HL-60/S4 treated with phorbol 12-myristate 13-acetate at 8.2 ng/mL for 4 days and 3 days (cell line): ENCODE data around the gene C9.
"Not testable (repeated sequence)": the region's sequence is repeated elsewhere in the genome, so short reads cannot be mapped to it uniquely, and the experiment has no call there.

Experiments
- in situ Hi-C: fragments of 300-500 bp; cut with MboI; formaldehyde crosslinking; loops from 2 replicates; pipeline ENCODE4 v1.15.0; 2022; ENCODE audit warnings: low sequenced_read_pairs

Gene C9

DNA sequence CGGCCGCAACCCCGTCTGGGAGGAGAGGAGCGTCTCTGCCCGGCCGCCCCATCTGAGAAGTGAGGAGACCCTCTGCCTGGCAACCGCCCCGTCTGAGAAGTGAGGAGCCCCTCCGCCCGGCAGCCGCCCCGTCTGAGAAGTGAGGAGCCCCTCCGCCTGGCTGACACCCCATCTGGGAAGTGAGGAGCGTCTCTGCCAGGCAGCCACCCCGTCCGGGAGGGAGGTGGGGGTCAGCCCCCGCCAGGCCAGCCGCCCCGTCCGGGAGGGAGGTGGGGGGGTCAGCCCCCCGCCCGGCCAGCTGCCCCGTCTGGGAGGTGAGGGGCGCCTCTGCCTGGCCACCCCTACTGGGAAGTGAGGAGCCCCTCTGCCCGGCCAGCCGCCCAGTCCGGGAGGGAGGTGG, 30.0 kb downstream of the C9 start:
- in situ Hi-C loops = not testable (repeated sequence)

DNA sequence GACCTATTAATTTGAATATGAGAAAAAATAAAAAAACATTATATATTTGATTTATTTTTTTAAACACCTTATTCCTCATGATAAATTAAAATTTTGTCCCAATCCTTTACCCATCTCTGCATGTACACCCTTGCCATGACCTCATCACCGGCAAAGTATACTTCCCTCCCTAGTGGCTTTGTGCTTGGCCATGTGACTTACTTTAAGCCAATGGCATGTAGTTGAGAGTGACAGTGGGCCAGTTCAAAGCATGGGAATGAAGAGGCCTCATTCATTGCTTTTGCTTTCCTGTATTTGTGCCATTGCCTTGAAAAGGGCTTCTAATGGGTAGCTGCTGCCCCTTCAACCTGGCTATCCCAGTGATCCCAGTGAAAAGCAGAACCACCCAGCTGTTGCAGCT, 31.2 kb downstream of the C9 start:
- in situ Hi-C loops = no loop called here

DNA sequence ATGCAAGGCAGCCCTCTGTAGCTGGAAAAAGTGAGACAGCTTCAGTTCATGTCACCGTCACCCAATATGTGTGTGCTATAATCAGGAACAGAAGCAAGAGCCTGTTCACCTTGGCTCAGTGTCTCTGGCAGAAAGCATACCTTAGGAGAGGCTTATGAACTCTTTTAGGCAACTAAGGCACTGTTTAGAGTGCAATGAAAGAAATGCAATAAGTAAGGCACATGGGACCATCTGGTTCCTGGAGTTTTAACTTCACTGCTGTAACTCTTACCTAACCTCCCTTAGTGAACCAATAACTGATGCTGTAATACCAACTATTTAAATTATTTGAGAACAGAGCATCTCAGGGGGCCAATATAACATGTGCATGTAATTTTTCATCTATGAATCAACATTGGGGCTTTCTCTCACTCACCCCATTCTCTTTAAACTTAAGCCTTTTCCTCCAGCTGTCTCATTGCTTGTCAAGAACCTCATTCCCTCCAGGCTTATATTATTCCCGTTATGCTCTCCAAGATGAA, 32.4 kb downstream of the C9 start:
- in situ Hi-C loops = no loop called here

DNA sequence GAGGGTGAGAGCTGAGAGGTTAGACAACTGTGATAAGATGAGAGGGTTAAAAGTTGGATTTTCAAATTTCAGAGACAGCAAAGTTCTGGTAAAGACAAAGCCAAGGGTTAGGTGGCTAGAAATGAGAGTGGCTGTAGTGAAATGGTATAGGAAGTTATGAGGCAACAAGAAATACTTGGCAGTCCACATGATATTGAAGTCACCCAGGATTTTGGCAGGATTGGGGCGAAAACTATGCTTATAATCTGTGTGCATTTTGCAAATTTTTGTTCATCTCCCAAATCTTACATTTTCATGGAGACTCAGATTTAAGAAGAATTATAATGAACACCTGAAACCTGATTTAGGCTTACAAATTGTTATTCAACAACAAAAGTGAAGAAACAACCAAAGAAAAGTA, 35.6 kb downstream of the C9 start:
- in situ Hi-C loops = no loop called here

DNA sequence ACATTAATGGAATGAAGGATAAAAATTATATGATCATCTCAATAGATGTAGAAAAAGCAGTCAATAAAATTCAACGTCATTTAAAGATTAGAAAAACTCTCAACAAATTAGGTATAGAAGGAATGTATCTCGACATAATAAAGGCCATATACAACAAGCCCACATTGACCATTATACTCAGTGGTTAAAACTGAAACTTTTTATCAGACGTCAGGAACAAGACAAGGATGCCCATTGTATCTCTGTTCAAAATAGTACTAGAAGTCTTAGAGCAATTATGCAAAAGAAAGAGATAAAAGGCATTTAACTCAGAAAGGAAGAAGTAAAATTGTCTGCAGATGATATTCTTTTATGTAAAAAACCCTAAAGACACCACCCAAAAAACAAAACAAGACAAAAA, 40.8 kb downstream of the C9 start:
- in situ Hi-C loops = no loop called here

DNA sequence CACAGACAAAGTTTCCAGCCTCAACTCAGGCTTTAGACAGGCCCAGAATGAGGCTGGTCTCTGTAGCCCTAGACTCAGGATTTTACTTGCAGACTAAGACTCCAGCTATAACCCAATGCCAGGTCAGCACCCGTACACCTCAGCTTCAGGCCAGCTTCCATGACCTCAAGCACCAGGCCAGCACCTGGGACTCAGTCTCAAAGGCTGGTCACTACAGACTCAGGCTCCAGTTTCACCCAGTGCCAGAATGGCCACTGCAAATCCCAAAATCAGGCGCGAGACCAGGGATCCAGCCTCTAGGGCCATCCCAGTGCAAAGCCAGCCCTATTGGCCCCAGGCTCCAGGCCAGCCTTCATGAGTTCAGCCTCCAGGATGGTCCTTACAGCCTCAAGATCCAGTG, 44.9 kb downstream of the C9 start:
- in situ Hi-C loops = no loop called here

DNA sequence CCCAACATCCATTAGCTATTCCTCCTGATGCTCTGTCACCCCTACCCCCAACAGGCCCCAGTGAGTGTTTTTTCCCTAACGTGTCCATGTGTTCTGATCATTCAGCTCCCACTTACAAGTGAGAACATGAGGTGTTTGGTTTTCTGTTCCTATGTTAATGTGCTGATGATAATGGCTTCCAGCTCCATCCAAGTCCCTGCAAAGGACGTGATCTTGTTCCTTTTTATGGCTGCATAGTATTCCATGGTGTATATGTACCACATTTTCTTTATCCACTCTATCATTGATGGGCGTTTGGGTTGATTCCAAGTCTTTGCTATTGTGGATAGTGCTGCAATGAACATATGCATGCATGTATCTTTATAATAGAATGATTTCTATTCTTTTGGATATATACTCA, 47.8 kb downstream of the C9 start:
- in situ Hi-C loops = not testable (repeated sequence)

DNA sequence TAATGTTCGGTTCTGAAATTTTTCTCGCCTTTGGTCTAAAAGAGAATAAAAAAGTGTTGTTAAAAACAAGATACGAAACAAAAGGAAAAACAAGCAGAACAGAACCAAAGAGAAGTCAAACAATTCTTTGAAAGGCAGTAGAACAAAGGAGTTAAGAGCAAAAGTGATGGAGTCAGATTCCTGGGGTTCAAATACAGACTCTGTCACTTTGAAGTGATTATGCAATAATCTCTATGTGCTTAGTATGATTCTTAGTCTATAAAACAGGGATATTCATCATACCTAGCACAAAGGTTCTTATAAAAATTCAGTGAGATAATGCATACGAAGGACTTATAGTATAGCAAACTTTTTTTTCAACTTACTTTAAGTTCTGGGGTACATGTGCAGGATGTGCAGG, 48.3 kb downstream of the C9 start:
- in situ Hi-C loops = no loop called here

DNA sequence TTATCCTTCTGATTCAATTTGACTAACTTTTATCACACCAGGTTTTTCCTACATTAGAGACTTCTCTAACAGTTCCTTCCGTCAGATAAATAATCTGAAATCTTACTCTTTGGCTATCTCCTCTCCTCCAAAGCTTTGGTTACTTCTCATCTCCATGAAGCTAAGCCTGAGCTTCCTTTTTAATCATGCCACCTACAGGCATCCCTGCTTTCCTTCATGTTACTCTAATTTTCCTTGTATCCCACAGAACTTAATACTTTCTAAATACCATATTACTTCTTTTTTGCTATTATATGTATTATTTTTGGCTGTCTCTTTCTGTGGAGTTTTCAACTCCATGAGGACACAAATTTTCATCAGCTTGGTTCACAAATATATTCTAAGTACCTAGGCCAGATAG, 49.7 kb downstream of the C9 start:
- in situ Hi-C loops = no loop called here

DNA sequence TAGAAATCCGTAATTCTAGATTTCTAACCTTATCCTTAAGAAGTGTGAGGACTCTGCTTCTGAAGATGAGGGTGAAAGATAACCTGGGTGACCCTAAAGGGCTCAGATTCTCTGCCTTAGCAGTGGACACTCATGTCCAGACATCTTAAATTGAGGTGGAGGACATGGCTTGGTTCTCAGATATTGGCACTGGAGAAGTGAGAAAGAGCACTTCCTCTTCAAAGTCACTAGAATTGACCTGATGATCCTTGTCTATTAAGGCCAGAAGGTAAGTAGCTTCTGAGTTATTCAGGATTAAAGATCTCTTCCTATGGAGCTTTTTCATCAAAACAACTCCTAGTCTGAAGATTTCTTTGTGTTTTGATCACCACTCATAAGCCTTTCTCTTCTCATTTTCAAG, 54.8 kb downstream of the C9 start:
- in situ Hi-C loops = no loop called here

DNA sequence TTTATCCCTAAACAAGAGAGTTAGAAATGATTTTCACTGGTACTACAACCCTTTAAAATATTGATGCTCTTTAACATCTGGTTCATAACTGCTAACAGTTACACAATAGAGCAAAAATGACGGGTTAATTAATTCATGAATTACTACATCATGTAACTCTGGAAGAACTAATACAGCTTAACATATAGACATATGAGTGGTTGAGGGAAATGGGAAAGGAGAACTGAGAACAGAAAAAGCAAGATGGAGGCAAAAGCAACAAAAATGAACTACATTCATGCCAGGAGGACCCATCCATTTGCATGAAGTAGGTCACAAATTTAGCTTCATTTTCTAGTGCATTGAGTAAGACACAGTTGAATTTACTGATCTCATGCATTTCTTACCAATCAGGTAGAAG, 61.8 kb downstream of the C9 start:
- in situ Hi-C loops = no loop called here

DNA sequence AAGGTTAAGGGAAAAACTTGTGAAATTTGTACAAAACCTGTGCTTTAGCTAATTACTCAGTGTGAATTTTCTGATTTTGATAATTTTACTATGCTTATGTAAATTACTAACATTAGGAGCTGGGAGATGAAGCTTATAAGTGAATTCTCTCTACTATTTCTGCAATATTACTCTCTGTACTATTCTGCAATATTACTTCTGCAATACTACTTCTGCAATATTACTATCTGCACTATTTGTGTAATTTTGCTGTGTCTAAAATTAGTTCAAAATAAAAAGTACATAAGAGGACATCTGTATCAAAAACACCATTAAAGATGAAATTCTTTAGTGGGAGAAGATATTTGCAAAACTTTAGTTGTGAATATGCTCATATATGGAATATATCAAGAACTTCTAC, 62.9 kb downstream of the C9 start:
- in situ Hi-C loops = no loop called here

DNA sequence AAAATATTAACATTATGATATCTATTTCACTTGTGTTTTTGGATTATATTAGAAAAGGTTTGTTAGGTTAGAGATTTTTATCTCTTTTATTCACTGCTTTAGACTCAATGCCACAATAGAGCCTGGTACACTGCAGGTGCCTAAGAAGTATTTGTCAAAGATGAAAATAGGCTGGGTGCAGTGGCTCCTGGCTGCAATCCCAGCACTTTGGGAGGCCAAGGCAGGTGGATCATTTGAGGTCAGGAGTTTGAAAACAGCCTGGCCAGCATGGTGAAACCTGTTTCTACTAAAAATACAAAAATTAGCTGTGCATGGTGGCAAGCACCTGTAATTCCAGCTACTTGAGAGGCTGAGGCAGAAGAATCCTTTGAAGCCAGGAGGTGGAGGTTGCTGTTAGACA, 64.3 kb downstream of the C9 start:
- in situ Hi-C loops = no loop called here

DNA sequence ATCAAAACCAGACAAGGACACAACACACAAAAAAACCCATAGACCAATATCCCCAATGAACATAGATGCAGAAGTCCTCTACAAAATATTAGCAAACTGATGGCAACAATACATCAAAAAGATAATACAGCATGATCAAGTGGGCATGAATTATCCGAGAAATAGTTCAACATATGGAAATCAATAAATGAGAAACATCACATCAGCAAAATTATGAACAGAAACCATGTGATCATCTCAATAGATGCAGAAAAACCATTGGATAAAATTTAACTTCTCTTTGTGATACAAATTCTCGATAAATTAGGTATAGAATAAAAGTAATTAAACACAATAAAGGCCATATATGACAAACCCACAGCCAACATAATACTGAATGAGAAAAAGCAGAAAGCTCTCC, 69.6 kb downstream of the C9 start:
- in situ Hi-C loops = no loop called here

DNA sequence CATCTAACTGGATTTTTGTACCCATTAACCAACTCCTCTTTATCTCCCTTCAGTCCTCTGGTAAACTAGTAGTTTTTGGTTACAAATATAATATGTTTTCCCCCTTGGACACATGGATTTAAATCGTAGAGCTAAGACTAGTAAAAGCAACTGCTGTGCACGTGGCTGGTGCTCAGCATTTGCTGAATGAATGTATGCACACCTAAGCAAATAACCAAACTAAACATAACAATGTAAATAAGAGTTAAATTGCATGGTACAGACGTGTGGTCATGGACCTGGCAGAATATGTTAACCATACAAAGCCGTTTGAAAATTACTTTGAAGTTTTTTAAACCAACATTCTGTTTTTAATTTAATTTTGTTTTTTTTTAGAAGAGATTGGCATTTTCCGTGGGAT, 79.7 kb downstream of the C9 start:
- in situ Hi-C loops = loop anchor here (10.0 kb wide), 1 partner anchor 70 kb away; the partner anchor contains the start of gene FYB1

DNA sequence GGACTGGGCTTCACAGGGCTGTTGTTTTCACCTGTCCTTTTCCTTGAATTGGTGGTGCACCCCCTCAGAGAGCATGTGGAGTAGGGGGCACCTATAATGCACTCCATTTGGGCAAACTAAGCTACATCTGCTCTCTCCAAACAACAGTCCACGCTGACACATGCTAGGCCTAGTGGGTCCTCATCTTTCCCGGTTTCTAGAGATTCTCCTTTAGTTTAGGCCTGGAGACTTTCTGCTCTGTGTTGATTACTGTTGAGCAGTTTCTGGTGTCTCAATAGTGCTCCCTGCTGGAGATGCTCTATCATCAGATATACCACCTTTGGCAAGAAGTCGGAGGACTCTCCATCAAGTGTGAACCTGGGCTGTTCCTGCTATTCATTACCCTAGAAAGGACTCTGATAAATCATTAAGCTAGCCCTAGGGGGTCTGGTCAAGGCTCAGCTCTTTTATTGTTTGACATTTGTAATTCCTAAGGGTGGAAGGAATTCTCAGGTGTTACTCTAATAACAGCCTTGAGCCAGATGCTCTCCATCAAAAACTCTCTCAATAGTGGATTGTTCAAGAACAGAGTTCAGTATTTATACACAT, 81.0 kb downstream of the C9 start:
- in situ Hi-C loops = loop anchor here (10.0 kb wide), 1 partner anchor 69 kb away; the partner anchor contains the start of gene FYB1

DNA sequence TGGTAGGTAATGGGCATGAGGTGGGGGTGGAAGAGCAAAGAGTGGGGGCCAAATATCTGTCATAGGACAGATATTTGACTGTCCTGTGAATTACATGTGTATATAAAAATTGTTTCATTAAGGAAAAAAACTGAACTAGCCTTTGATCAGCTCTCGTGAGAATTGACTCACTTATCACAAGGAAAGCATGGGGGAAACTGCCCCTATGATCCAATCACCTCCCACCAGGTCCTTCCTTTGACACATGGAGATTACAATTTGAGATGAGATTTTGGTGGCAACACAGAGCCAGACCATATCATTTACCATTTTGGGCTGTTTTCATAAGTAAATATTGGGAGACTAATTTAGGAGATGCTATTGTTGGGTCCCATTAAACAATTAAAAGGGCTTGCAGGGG, 81.7 kb downstream of the C9 start:
- in situ Hi-C loops = loop anchor here (10.0 kb wide), 1 partner anchor 68 kb away; the partner anchor contains the start of gene FYB1

DNA sequence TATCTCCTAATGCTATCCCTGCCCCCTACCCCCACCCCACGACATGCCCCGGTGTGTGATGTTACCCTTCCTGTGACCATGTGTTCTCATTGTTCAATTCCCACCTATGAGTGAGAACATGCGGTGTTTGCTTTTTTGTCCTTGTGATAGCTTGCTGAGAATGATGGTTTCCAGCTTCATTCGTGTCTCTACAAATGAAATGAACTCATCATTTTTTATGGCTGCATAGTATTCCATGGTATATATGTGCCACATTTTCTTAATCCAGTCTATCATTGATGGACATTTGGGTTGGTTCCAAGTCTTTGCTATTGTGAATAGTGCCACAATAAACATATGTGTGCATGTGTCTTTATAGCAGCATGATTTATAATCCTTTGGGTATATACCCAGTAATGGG, 88.4 kb downstream of the C9 start:
- in situ Hi-C loops = not testable (repeated sequence)

DNA sequence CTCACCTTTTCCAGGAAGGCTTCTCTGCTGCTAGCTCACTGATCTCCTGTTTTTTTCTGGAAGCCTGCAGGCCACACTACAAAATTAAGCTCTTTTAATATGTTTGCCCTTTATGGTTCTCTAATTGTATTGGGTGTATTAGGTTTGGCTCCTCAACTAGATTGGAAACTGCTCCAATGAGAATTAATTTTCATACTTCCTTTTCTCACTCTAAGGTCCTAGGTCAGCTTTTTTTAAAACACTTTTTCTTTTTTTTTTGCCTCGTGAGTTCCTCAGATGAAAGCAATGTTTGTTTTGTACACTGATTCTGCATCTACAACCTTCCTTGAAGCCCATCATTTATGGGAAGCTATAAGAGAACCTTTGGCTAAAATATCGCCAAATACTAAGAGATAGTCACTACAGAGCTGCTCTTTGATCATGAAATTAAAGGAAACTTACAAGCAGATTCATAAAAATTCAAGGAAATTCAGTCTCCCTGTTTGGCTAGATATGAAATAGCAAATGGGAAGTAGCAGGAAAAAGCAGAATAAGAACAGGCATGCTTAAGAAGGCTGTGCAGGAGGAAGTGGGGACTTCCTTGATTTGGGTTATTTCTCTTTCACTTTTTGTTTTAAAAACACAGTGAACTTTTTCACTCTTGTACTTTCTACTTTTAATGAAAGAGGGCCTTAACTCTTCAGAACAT, 89.8 kb downstream of the C9 start:
- in situ Hi-C loops = no loop called here

DNA sequence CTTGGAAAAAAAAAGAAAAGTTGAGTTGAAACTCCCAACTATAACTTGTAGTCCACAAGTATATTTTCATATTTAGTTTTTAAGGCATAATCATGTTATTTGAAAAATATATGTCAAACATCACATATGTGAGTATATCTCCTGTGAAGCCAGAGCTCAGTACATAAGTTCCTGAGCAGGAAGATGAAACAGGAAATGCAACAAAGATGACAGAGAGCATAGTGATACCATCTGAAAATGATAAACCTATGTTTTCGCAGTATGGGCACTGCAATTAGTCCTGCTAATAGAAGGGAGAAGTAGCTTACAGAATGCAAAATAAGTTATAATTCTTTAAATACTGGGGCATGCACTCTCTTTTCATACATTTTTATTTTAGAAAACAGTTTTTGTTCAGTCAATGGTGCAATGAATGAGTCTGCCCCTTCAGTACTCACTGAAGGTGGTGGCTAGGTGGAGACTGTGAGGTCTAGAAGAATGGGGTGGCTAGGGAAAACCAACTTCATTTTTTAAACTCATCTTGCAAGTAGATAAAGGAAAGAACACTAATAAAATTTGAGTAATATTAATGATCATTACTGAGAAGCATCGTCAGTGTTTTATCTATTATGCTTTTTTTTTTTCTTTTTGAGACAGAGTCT, 90.9 kb downstream of the C9 start:
- in situ Hi-C loops = no loop called here

DNA sequence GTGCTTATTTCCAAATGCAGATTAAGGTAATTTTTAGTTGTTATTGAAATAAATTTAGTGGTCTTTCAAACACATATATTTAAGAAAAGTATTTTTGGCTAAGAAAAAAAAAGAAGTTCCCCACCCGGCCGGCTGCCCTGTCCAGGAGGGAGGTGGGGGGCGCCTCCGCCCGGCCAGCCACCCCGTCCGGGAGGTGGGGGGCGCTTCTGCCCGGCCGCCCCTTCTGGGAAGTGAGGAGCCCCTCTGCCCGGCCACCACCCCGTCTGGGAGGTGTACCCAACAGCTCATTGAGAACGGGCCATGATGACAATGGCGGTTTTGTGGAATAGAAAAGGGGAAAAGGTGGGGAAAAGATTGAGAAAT, 91.4 kb downstream of the C9 start:
- in situ Hi-C loops = not testable (repeated sequence)

DNA sequence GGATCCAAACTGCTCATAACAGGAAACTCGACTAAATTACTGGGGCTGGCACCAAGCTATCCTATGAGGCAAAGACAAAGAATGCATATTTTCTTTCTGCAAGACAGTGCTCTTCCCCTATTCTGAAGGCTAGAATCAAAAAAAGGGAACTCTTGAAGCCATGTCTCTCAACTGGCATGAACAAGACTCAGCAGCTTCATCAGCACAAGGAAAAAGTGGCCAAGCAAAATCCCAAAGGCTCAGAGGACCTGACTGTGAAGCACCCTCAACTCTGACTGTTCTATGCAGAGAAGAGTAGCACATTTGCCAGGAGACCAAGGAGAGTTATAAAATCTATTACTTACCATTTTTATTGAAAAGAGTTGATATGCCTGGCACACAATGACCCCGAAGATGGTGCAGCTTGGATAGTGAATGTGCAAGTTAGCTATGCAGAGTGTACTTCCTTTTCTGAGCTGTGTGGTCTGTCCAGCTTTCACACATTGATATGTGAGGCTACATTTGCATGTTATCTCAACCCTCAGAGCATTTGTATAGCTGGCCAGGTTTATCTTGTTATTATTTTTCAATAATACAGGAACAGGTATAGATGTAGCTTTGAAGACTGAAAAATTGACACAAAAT, 94.0 kb downstream of the C9 start:
- in situ Hi-C loops = no loop called here
